K562 (cell line): ENCODE data around the gene ANO8. TPM values are rescaled to one million over a fixed set of nuclear protein-coding genes. Genes with fewer than 3 reads are reported as not detected.

ENCODE experiments used
- ATAC-seq: fragments of 200-7000 bp; cut with Tn5 transposase; 3 replicates; pipeline ENCODE4 v1.9.1; 2020; ENCODE audit warnings: moderate library complexity
- BruUV-seq: library from RNA; stranded (reverse); fragments of 400-500 nt; replicated peaks from 2 replicates; lab custom pipeline; 2021; lab: Mats Ljungman, UMichigan
- CTCF ChIA-PET: fragments of 300-600 bp; formaldehyde crosslinking; extraction: SDS; loops from one replicate; lab custom pipeline; 2021; ENCODE audit warnings: low intra/inter-chr PET ratio; lab: Yijun Ruan, JAX
- POLR2A ChIA-PET: fragments of 300-600, 350-650 bp; sonication (Branson Sonifier 250); formaldehyde crosslinking; extraction: SDS; loops from one replicate; lab custom pipeline; 2021; ENCODE audit warnings: antibody characterized with exemption, inconsistent platforms; lab: Yijun Ruan, JAX
- DNase-seq, 4 experiments: peaks; one replicate each; pipeline versions ENCODE4 v3.0.0 to v3.0.0-alpha.2; 2011 to 2018; ENCODE audit warnings: low spot score in 3 of 4, mixed read lengths in 3 of 4; ENCODE audit errors: extremely low read depth in 1 of 4
- FAIRE-seq: peaks from 2 replicates; lab custom pipeline; 2011; peaks lifted over from hg19 to GRCh38; lab: Jason Lieb, UNC
- H2AFZ ChIP-seq: 2 replicates; pipeline ENCODE4 v1.6.0; 2011; ENCODE audit warnings: low read depth, low read length, control low read depth, inconsistent platforms
- H3K27ac ChIP-seq: fragments of 200-600 bp; 3 replicates; pipeline ENCODE4 v1.8.0; 2011; ENCODE audit warnings: low read depth, mild to moderate bottlenecking, control low read depth, inconsistent platforms, low read length, moderate library complexity, mixed read lengths; ENCODE audit errors: extremely low read depth
- H3K27me3 ChIP-seq, 2 experiments: fragments of 300-600 bp in 1 of 2; 2 replicates in 1 of 2; 3 replicates in 1 of 2; pipeline versions ENCODE4 v1.6.0 to v1.8.0; 2011; ENCODE audit warnings: inconsistent platforms in 2 of 2, low read length in 2 of 2, mild to moderate bottlenecking in 1 of 2, mixed read lengths in 1 of 2, moderate library complexity in 1 of 2; ENCODE audit not compliant: control insufficient read depth in 2 of 2, insufficient read depth in 2 of 2
- H3K36me3 ChIP-seq: fragments of 300-600 bp; 3 replicates; pipeline ENCODE4 v1.8.0; 2011; ENCODE audit warnings: mild to moderate bottlenecking, low read length, inconsistent platforms; ENCODE audit not compliant: control insufficient read depth, insufficient read depth
- H3K4me1 ChIP-seq, 2 experiments: fragments of 200-600 bp in 1 of 2; replicated peaks in 1 of 2; 2 replicates in 1 of 2; 3 replicates in 1 of 2; pipeline versions ENCODE4 v1.5.1 to v1.8.0; 2011; ENCODE audit warnings: inconsistent platforms in 2 of 2, low read length in 2 of 2, mild to moderate bottlenecking in 1 of 2, mixed read lengths in 1 of 2, moderate library complexity in 1 of 2; ENCODE audit not compliant: control insufficient read depth in 2 of 2, insufficient read depth in 2 of 2
- H3K4me2 ChIP-seq: 2 replicates; pipeline ENCODE4 v1.6.1; 2011; ENCODE audit warnings: low read length, control low read depth, inconsistent platforms, mixed read lengths; ENCODE audit not compliant: insufficient read depth
- H3K4me3 ChIP-seq: fragments of 200-600 bp; sonication (generic), shearing (Covaris generic); 2 replicates; pipeline ENCODE4 v1.5.1; 2016; ENCODE audit warnings: control low read depth, inconsistent platforms
- H3K79me2 ChIP-seq: fragments of 200-600 bp; 3 replicates; pipeline ENCODE4 v1.8.0; 2011; ENCODE audit warnings: low read length, inconsistent platforms; ENCODE audit not compliant: control insufficient read depth, insufficient read depth
- H3K9ac ChIP-seq, 2 experiments: 2 replicates each; pipeline versions ENCODE4 v1.6.0 to v1.6.1; 2011; ENCODE audit warnings: low read depth in 2 of 2, low read length in 2 of 2, control low read depth in 1 of 2, inconsistent platforms in 1 of 2, mild to moderate bottlenecking in 1 of 2, mixed read lengths in 1 of 2; ENCODE audit not compliant: insufficient read depth in 1 of 2
- H3K9me1 ChIP-seq: one replicate; pipeline ENCODE4 v1.6.0; 2011; ENCODE audit warnings: inconsistent platforms, mild to moderate bottlenecking, low read length, moderate library complexity; ENCODE audit not compliant: control insufficient read depth, insufficient read depth
- H3K9me3 ChIP-seq: replicated peaks from 2 replicates; pipeline ENCODE4 v1.5.1; 2011; ENCODE audit warnings: low read depth, low read length, inconsistent platforms; ENCODE audit not compliant: control insufficient read depth, insufficient read depth
- H4K20me1 ChIP-seq: replicated peaks from 2 replicates; pipeline ENCODE4 v1.6.1; 2011; ENCODE audit warnings: low read length, inconsistent platforms, mixed read lengths; ENCODE audit not compliant: control insufficient read depth, insufficient read depth
- CREBBP ChIP-seq: IDR thresholded peaks from one replicate; pipeline ENCODE4 v1.6.1; 2012; ENCODE audit warnings: low read depth, mild to moderate bottlenecking, control low read depth, inconsistent platforms, low read length
- CTCF ChIP-seq, 3 experiments: IDR thresholded peaks in 2 of 3; conservative IDR thresholded peaks in 1 of 3; 2 replicates each; pipeline ENCODE4 v1.5.1; 2011 to 2012; ENCODE audit warnings: low read length in 3 of 3, mild to moderate bottlenecking in 3 of 3, control low read depth in 2 of 3, improper control_type of control experiment in 1 of 3, inconsistent platforms in 1 of 3, low read depth in 1 of 3, mixed read lengths in 1 of 3, moderate library complexity in 1 of 3; ENCODE audit not compliant: insufficient read depth in 2 of 3
- CTCFL ChIP-seq: IDR thresholded peaks from 2 replicates; pipeline ENCODE4 v1.6.1; 2011; ENCODE audit warnings: borderline replicate concordance, low read depth, mild to moderate bottlenecking, moderate library complexity, low read length; ENCODE audit not compliant: insufficient read depth, poor library complexity, severe bottlenecking
- ILF3 ChIP-seq: fragments of 450-650 bp; IDR thresholded peaks from 2 replicates; pipeline ENCODE4 v1.6.1; 2018; ENCODE audit warnings: antibody characterized with exemption, mild to moderate bottlenecking, moderate library complexity, borderline replicate concordance
- NR2C1 ChIP-seq, 2 experiments: fragments of 450-650 bp; IDR thresholded peaks; 2 replicates each; pipeline ENCODE4 v1.6.1; 2017; ENCODE audit warnings: mild to moderate bottlenecking in 2 of 2, antibody characterized with exemption in 1 of 2, inconsistent platforms in 1 of 2, missing compliant biosample characterization in 1 of 2, missing genetic modification characterization in 1 of 2
- NR2C2 ChIP-seq, 2 experiments: fragments of 200-800 bp in 1 of 2; sonication (Bioruptor generic) in 1 of 2; sonication (generic) in 1 of 2; formaldehyde crosslinking in 1 of 2; IDR thresholded peaks; 2 replicates each; pipeline versions ENCODE4 v1.6.1 to v1.8.0; 2016 to 2022; ENCODE audit warnings: mild to moderate bottlenecking in 1 of 2, missing compliant biosample characterization in 1 of 2, missing genetic modification characterization in 1 of 2, missing genetic modification reagents in 1 of 2
- POLR2G ChIP-seq: fragments of 200-400 bp; formaldehyde crosslinking; IDR thresholded peaks from 2 replicates; pipeline ENCODE4 v1.6.1; 2017; ENCODE audit warnings: low read depth, mild to moderate bottlenecking, antibody characterized with exemption, low read length, moderate library complexity
- PPARD ChIP-seq: fragments of 250-450 bp; sonication (Bioruptor Pico); IDR thresholded peaks from 2 replicates; pipeline ENCODE4 v1.8.0; 2022; ENCODE audit warnings: inconsistent platforms, mild to moderate bottlenecking, moderate library complexity
- SPI1 ChIP-seq: IDR thresholded peaks from 2 replicates; pipeline ENCODE4 v1.6.1; 2011; ENCODE audit warnings: low read depth, low read length, control low read depth, borderline replicate concordance
- STAT6 ChIP-seq: sonication (generic); formaldehyde crosslinking; IDR thresholded peaks from 2 replicates; pipeline ENCODE4 v1.8.1; 2023; ENCODE audit warnings: mild to moderate bottlenecking, missing genetic modification reagents
- ZBTB1 ChIP-seq: sonication (generic); formaldehyde crosslinking; IDR thresholded peaks from 2 replicates; pipeline ENCODE4 v1.8.1; 2023; ENCODE audit warnings: missing genetic modification reagents, low read depth, mild to moderate bottlenecking, borderline replicate concordance
- ZBTB12 ChIP-seq: fragments of 250-450 bp; sonication (Bioruptor Pico); IDR thresholded peaks from 2 replicates; pipeline ENCODE4 v1.4.0; 2020
- WGBS: fragments of 100-300 bp; shearing (Covaris generic); methylation state at CpG from one replicate; pipeline ENCODE4 v1.1.6; 2016; ENCODE audit warnings: low coverage, mixed read lengths; ENCODE audit not compliant: insufficient coverage; ENCODE audit errors: missing lambda C conversion rate; 5-methylcytosine and 5-hydroxymethylcytosine counted together
- in situ Hi-C: fragments of 300-500 bp; cut with MboI; formaldehyde crosslinking; loops from 4 replicates; pipeline ENCODE4 v1.15.0; 2018; ENCODE audit warnings: inconsistent platforms, mixed read lengths
- intact Hi-C: fragments of 100-400 bp; cut with micrococcal nuclease; formaldehyde crosslinking; loops from 2 replicates; pipeline ENCODE4 v1.14.2; 2022
- polyA plus RNA-seq, 8 experiments: library from polyadenylated mRNA; depleted of rRNA in 4 of 8; stranded (reverse) in 5 of 8; unstranded in 3 of 8; fragments of >200 nt; fragmentation: Nextera tagmentation in 2 of 8; fragmentation: Illumina TruSeq in 1 of 8; extraction: Ambion mirVana in 2 of 8; extraction: Trizol in 1 of 8; gene quantifications; 2 replicates each; pipeline versions ENCODE4 v1.2.1 to v1.2.3, GENCODE V29; 2011 to 2014; ENCODE audit warnings: inconsistent platforms in 1 of 8, missing spikeins in 1 of 8
- total RNA-seq, 7 experiments: library from RNA; depleted of rRNA in 6 of 7; stranded (reverse); fragments of >200 nt in 6 of 7; fragmentation: Illumina TruSeq in 2 of 7; extraction: Trizol in 2 of 7; gene quantifications; 2 replicates each; pipeline versions ENCODE4 v1.2.1 to v1.2.3, GENCODE V29; 2011 to 2021; ENCODE audit warnings: low replicate concordance in 1 of 7

ANO8 gene
- total and polyA plus RNA-seq, 9 of the 15 experiments (the other 6 are each of a cell fraction or from before 2014, with no cell fraction given), result 0.07 to 7.6 (median 2.3) TPM; not detected in 1

GRCh38 chr19:17323964-17324332 is 10.7 kb downstream of the ANO8 start:
- POLR2A ChIA-PET, result interaction anchor here (0.7 to 6.9 kb wide), 2 partner anchors 10 to 12 kb away, joined by 3 to 41 read pairs; partner anchors contain the start of gene ANO8
- no peak for FAIRE-seq
- H3K9me1 ChIP-seq, result peaks cover 4% of the 10 kb centered on the region
- no peak for ATAC-seq
- H3K4me2 ChIP-seq, result no peak overlapping the region
- no peaks in the 10 kb centered on the region for H3K9me3 ChIP-seq
- DNase-seq, result peak in 1 of 4 experiments; percentile 18
- no peak overlapping the region for H3K27ac ChIP-seq
- peaks cover 41% of the 10 kb centered on the region for H3K36me3 ChIP-seq
- H2AFZ ChIP-seq, result no peak overlapping the region
- H3K79me2 ChIP-seq, result no peaks in the 10 kb centered on the region
- no peaks in the 10 kb centered on the region for H3K27me3 ChIP-seq
- 57% methylated on average over 5 of the region's 7 CpGs for WGBS
- CTCF ChIA-PET, result no interaction called here
- TF ChIP-seq NR2C2 (CRISPR knock-in tag; IDR thresholded peaks at IDR 0.05) (no peak), NR2C2 (tag; IDR thresholded peaks at IDR 0.05) (peak; percentile 51; the same call in 1 of the 2 replicates), ILF3 (no peak), NR2C1 (IDR thresholded peaks at IDR 0.05) (no peak), NR2C1 (tag; IDR thresholded peaks at IDR 0.05) (peak; percentile 45; the same call in 1 of the 2 replicates), PPARD (CRISPR knock-in tag) (no peak), STAT6 (CRISPR knock-in tag) (no peak), CTCFL (peak; percentile 52), CREBBP (no peak), ZBTB12 (CRISPR knock-in tag) (no peak), ZBTB1 (CRISPR knock-in tag) (no peak), POLR2G (peak; percentile 56; the same call in 1 of the 2 replicates), CTCF (IDR thresholded peaks at IDR 0.05 in 2 of 3, conservative IDR thresholded peaks at IDR 0.05 in 1 of 3; ENCODE audit: insufficient read depth in 2 of 3, low read depth in 1 of 3, low read length in 3 of 3) (0 out of 6 replicates have a peak, but pooled peaks of 1 of the 3 experiments have one; percentile 12), SPI1 (peak; percentile 66; the same call in 1 of the 2 replicates)
- no peaks in the 10 kb centered on the region; the same call in 1 of the 2 replicates for H4K20me1 ChIP-seq
- no peak overlapping the region for H3K4me3 ChIP-seq
- in situ Hi-C loops (no loop called here), intact Hi-C loops (no loop called here)
- no peak overlapping the region; a peak in 1 of 4 replicates for H3K9ac ChIP-seq
- BruUV-seq, result no TSS peak
- H3K4me1 ChIP-seq, result peaks cover 3 to 46% of the 10 kb centered on the region in 2 experiments; a peak in 4 of 5 replicates
